ENCODE results near the gene SPRED2.

SPRED2 gene

DNA sequence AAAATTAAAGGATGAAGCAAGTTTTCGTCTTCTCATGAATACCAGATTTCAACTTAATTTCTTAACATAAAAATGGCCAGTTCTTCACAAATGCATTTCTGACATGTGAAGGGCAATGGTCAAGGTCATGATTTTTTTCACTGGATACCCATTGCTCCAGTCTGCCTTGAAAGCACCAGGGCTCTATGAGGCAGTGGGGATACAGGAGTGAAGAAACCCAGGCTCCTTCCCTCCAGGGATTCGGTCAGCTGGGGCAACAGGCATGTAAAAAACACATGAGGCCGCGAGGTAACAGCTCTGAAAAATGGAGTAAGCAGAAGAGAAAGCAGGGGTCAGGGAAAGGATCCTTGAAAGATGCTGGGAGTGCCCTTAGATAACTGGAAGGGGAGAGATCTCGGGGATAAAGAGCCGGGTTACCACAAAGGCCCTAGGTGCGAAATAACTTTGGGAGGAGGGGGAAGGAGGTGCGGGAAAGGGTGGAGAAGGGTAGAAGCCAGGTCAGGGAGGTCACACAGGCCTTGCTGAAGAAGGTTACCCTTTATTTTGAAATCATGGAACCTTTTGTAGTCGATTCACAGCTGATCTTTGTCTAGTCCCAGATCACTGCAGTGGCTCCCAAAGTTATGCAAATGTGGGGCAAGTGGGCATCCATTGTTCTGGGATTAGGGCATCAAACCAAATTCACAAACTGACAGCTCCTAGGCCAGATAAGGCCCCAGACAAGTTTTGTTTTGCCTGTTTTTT lies 5.2 kb upstream of the SPRED2 start:
- no peak for ATAC-seq

DNA sequence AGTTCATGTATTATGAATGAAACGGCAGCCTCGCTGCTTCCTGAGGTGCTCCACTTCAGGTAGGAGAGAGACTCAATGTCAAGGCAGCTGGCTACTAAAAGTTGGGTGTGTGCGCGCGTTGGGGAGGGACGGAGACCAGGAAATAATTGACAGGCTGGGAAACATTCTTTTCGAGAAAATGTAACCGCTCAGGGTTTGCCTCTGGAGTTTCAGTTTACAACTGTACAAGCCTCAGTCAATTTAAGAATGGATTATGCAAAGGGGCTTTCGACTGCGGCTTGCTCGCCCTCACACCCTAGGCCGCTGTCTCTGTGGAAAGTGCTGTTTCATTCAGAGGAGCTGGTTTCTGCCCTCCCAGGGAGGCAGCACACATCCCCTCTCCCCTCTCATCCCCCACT lies 4.4 kb upstream of the SPRED2 start:
- ATAC-seq: peak; percentile 5
- no peak for TF ChIP-seq ZNF70 (CRISPR knock-in tag; IDR thresholded peaks at IDR 0.05)
- TF ChIP-seq RARB (CRISPR knock-in tag; IDR thresholded peaks at IDR 0.05): no peak
- no peak for TF ChIP-seq ESRRG (CRISPR knock-in tag; IDR thresholded peaks at IDR 0.05)
- TF ChIP-seq ZC3H10 (CRISPR knock-in tag; IDR thresholded peaks at IDR 0.05): no peak
- TF ChIP-seq, protein P1, sequence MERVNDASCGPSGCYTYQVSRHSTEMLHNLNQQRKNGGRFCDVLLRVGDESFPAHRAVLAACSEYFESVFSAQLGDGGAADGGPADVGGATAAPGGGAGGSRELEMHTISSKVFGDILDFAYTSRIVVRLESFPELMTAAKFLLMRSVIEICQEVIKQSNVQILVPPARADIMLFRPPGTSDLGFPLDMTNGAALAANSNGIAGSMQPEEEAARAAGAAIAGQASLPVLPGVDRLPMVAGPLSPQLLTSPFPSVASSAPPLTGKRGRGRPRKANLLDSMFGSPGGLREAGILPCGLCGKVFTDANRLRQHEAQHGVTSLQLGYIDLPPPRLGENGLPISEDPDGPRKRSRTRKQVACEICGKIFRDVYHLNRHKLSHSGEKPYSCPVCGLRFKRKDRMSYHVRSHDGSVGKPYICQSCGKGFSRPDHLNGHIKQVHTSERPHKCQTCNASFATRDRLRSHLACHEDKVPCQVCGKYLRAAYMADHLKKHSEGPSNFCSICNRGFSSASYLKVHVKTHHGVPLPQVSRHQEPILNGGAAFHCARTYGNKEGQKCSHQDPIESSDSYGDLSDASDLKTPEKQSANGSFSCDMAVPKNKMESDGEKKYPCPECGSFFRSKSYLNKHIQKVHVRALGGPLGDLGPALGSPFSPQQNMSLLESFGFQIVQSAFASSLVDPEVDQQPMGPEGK (CRISPR knock-in tag; IDR thresholded peaks at IDR 0.05; ENCODE audit: borderline replicate concordance): no peak
- no peak for TF ChIP-seq GLIS3 (CRISPR knock-in tag; IDR thresholded peaks at IDR 0.05)
- no peak for TF ChIP-seq ZFP30 (CRISPR knock-in tag; IDR thresholded peaks at IDR 0.05)
- TF ChIP-seq, protein P2, sequence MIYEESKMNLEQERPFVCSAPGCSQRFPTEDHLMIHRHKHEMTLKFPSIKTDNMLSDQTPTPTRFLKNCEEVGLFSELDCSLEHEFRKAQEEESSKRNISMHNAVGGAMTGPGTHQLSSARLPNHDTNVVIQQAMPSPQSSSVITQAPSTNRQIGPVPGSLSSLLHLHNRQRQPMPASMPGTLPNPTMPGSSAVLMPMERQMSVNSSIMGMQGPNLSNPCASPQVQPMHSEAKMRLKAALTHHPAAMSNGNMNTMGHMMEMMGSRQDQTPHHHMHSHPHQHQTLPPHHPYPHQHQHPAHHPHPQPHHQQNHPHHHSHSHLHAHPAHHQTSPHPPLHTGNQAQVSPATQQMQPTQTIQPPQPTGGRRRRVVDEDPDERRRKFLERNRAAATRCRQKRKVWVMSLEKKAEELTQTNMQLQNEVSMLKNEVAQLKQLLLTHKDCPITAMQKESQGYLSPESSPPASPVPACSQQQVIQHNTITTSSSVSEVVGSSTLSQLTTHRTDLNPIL (CRISPR knock-in tag; IDR thresholded peaks at IDR 0.05; ENCODE audit: low read depth): no peak
- TF ChIP-seq ZFP3 (CRISPR knock-in tag; IDR thresholded peaks at IDR 0.05): no peak
- TF ChIP-seq, protein P3, sequence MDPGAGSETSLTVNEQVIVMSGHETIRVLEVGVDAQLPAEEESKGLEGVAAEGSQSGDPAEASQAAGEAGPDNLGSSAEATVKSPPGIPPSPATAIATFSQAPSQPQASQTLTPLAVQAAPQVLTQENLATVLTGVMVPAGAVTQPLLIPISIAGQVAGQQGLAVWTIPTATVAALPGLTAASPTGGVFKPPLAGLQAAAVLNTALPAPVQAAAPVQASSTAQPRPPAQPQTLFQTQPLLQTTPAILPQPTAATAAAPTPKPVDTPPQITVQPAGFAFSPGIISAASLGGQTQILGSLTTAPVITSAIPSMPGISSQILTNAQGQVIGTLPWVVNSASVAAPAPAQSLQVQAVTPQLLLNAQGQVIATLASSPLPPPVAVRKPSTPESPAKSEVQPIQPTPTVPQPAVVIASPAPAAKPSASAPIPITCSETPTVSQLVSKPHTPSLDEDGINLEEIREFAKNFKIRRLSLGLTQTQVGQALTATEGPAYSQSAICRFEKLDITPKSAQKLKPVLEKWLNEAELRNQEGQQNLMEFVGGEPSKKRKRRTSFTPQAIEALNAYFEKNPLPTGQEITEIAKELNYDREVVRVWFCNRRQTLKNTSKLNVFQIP (CRISPR knock-in tag; IDR thresholded peaks at IDR 0.05; ENCODE audit: borderline replicate concordance, low read depth): no peak
- no peak for TF ChIP-seq ARNTL (CRISPR knock-in tag; IDR thresholded peaks at IDR 0.05; ENCODE audit: borderline replicate concordance, low read depth)
- no peak for TF ChIP-seq TCF4 (CRISPR knock-in tag; IDR thresholded peaks at IDR 0.05; ENCODE audit: borderline replicate concordance)

More for the DNA sequence above, 5.2 kb upstream of the SPRED2 start:
- TF ChIP-seq TCF4 (CRISPR knock-in tag; IDR thresholded peaks at IDR 0.05; ENCODE audit: borderline replicate concordance) (no peak), ZNF565 (CRISPR knock-in tag; conservative IDR thresholded peaks at IDR 0.05; ENCODE audit: low read depth) (no peak), GLIS3 (CRISPR knock-in tag; IDR thresholded peaks at IDR 0.05) (no peak), ARNTL (CRISPR knock-in tag; IDR thresholded peaks at IDR 0.05; ENCODE audit: borderline replicate concordance, low read depth) (no peak), ZFP30 (CRISPR knock-in tag; IDR thresholded peaks at IDR 0.05) (no peak), RARB (CRISPR knock-in tag; IDR thresholded peaks at IDR 0.05) (no peak), CSDC2 (CRISPR knock-in tag; IDR thresholded peaks at IDR 0.05) (no peak), ESRRG (CRISPR knock-in tag; IDR thresholded peaks at IDR 0.05) (no peak), SNAI2 (CRISPR knock-in tag; IDR thresholded peaks at IDR 0.05) (no peak)
- TF ChIP-seq, protein P4, sequence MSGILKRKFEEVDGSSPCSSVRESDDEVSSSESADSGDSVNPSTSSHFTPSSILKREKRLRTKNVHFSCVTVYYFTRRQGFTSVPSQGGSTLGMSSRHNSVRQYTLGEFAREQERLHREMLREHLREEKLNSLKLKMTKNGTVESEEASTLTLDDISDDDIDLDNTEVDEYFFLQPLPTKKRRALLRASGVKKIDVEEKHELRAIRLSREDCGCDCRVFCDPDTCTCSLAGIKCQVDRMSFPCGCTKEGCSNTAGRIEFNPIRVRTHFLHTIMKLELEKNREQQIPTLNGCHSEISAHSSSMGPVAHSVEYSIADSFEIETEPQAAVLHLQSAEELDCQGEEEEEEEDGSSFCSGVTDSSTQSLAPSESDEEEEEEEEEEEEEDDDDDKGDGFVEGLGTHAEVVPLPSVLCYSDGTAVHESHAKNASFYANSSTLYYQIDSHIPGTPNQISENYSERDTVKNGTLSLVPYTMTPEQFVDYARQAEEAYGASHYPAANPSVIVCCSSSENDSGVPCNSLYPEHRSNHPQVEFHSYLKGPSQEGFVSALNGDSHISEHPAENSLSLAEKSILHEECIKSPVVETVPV (CRISPR knock-in tag; IDR thresholded peaks at IDR 0.05): no peak
- TF ChIP-seq, protein P3 (CRISPR knock-in tag; IDR thresholded peaks at IDR 0.05; ENCODE audit: borderline replicate concordance, low read depth): no peak

DNA sequence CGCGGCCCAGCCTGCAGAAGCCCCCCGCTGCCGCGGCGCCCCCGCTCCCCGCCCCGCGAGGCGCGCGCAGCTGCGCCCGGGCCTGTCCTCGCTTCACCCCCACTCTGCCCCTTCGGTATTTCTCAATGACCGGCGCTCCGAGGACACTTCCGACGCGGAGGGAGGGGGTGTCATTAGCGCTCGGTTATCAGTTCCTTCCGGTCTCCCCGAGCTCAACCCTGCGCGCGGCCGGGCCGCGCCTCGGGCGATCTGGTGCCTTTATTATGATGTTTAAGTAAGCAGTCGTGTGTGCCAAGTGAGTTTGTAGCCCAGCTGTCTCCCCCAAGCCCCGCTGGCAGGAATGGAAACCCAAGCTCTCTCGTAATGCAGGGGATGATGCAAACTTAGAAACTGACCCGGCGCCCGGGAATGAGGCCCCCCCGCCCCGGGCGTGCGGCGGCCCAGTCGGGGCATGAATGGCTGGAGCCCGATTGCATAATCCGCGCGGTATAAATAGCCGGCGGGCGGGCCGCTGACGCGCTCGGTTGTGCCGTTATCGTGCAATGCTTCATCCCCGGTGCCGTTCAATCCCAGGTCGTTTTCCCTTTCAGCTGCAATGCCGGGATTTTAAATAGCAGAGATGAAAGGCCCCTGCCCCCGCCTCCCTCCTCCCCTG lies 3.9 kb upstream of the SPRED2 start:
- peak; percentile 26; the same call in 1 of the 2 replicates for TF ChIP-seq ISL1 (CRISPR knock-in tag; IDR thresholded peaks at IDR 0.05)
- no peak for TF ChIP-seq ZFP3 (CRISPR knock-in tag; IDR thresholded peaks at IDR 0.05)
- TF ChIP-seq OSR1 (CRISPR knock-in tag; IDR thresholded peaks at IDR 0.05): no peak
- TF ChIP-seq, protein P4 (CRISPR knock-in tag; IDR thresholded peaks at IDR 0.05): 0 out of 2 replicates have a peak, but pooled peaks have one; percentile 59
- TF ChIP-seq CSDC2 (CRISPR knock-in tag; IDR thresholded peaks at IDR 0.05): no peak
- TF ChIP-seq, protein P1 (CRISPR knock-in tag; IDR thresholded peaks at IDR 0.05; ENCODE audit: borderline replicate concordance): peak; percentile 81; the same call in 1 of the 2 replicates
- TF ChIP-seq, protein P2 (CRISPR knock-in tag; IDR thresholded peaks at IDR 0.05; ENCODE audit: low read depth): 0 out of 2 replicates have a peak, but pooled peaks have one; percentile 34
- TF ChIP-seq SNAI2 (CRISPR knock-in tag; IDR thresholded peaks at IDR 0.05): no peak
- ATAC-seq: peak; percentile 58

Data from SK-N-SH treated with all-trans-retinoic acid at 6 μM for 48 hours (cell line).